HG02938 (cell line): ENCODE measurements around the gene DEPDC7.
"Not testable (repeated sequence)": the region's sequence is repeated elsewhere in the genome, so short reads cannot be mapped to it uniquely, and the experiment has no call there.

Source experiments
- ATAC-seq: cut with Tn5 transposase; IDR thresholded peaks from one replicate; pipeline ENCODE4 v1.9.1; 2021; ENCODE audit warnings: mild to moderate bottlenecking, moderate library complexity; ENCODE audit not compliant: unreplicated experiment

The DEPDC7 gene

GRCh38 chr11:33015621-33016551 is at the start of gene DEPDC7:
DEPDC7 (plus strand) TSS chr11:33015878; CDS start chr11:33015956, 78 bp downstream.
- ATAC-seq = peak; percentile 72

- ATAC-seq = no peak
Measured at GRCh38 chr11:32968541-32968940, 47.1 kb upstream of the DEPDC7 start.

GRCh38 chr11:32972233-32972632 is 43.4 kb upstream of the DEPDC7 start:
- not testable (repeated sequence) for ATAC-seq

GRCh38 chr11:32972781-32973180 is 42.9 kb upstream of the DEPDC7 start:
- no peak for ATAC-seq

- ATAC-seq = no peak
Measured at GRCh38 chr11:32982626-32983025, 33.1 kb upstream of the DEPDC7 start.

- no peak for ATAC-seq
Measured at GRCh38 chr11:32983506-32983905, 32.2 kb upstream of the DEPDC7 start.

GRCh38 chr11:32985600-32985999 is 30.1 kb upstream of the DEPDC7 start:
- ATAC-seq = no peak

- no peak for ATAC-seq
Measured at GRCh38 chr11:32987851-32988250, 27.8 kb upstream of the DEPDC7 start.

GRCh38 chr11:32990481-32990880 is 25.2 kb upstream of the DEPDC7 start:
- ATAC-seq = no peak

- no peak for ATAC-seq
Measured at GRCh38 chr11:32991427-32991826, 24.3 kb upstream of the DEPDC7 start.

GRCh38 chr11:32991898-32992297 is 23.8 kb upstream of the DEPDC7 start:
- ATAC-seq = no peak

- no peak for ATAC-seq
Measured at GRCh38 chr11:33000181-33000580, 15.5 kb upstream of the DEPDC7 start.

GRCh38 chr11:33001281-33001680 is 14.4 kb upstream of the DEPDC7 start:
- ATAC-seq = no peak

- no peak for ATAC-seq
Measured at GRCh38 chr11:33001751-33002542, 13.7 kb upstream of the DEPDC7 start.

GRCh38 chr11:33005175-33005574 is 10.5 kb upstream of the DEPDC7 start:
- no peak for ATAC-seq

GRCh38 chr11:33006010-33006409 is 9.7 kb upstream of the DEPDC7 start:
- no peak for ATAC-seq

GRCh38 chr11:33013755-33014154 is 1.9 kb upstream of the DEPDC7 start:
- no peak for ATAC-seq

GRCh38 chr11:33016654-33017053 is 976 bp downstream of the DEPDC7 start:
- ATAC-seq = no peak

- ATAC-seq = no peak
Measured at GRCh38 chr11:33017478-33017877, 1.8 kb downstream of the DEPDC7 start.

- ATAC-seq = no peak
Measured at GRCh38 chr11:33017965-33018364, 2.3 kb downstream of the DEPDC7 start.

- no peak for ATAC-seq
Measured at GRCh38 chr11:33018840-33019239, 3.2 kb downstream of the DEPDC7 start.

- no peak for ATAC-seq
Measured at GRCh38 chr11:33021501-33021900, 5.8 kb downstream of the DEPDC7 start.
